Measurements from ENCODE around the gene CDH13.

Gene CDH13

GRCh38 chr16:82694239-82694874, 67.6 kb downstream of the CDH13 start:
- DNase-seq (ENCODE audit: low read depth, low spot score) = no peak

- DNase-seq (ENCODE audit: low read depth, low spot score) = no peak
Observed at GRCh38 chr16:82695806-82696205, 69.0 kb downstream of the CDH13 start.

DNA sequence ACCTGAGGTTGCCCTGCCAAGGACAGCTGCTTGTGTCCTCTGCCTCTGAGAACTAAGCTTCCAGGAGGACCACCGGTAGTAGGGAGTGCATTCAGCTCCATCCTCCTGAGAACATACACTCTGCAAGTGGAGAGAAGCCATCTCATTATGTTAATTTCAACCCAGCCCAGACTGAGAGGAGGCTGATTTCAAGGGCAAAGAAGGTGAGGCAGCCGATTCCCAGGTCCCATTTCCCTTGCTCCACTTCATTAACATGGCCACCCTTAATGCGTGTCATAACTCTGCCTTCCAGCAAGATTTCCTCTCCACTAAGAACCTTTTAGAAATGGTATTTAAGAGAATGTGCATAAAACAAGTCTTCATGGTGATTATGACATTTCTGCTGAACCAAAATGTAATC, 72.5 kb downstream of the CDH13 start:
- no peak for DNase-seq (ENCODE audit: low read depth, low spot score)

DNA sequence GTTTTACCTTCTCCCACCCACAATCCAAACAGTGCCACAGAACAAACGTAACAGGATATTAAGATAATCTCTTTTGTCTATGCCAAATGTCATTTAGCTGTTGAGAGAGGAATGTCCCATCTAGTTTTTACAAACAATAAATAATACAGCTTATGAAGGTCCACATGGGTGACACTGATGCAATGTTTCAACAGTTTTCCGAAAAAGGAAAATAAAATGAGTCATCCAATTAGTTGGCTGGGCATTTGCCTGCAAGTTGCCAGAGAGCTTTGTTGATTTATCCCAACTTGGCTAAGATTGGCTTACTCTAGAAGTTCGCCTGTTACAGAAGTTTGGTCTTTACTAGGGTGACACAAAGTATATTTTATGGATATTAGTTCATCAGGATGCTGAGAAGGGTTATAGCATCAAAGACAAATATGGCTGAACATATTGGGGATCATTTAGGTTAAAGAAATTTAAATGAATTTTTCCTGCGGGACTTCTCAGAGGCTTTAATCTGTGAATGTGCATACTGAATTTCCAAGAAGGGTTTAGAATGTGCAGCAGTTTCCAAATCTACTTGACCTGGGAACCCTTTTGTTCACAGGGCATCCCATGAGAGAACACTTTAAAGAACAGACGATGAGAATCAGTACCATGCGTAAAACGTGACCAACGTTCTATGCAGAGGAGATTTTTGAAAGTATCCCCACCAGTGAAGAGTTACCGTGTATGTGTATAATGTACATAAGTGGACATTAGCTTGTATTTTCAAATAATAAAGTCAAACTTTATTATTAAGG, 73.1 kb downstream of the CDH13 start:
- no peak for DNase-seq (ENCODE audit: low read depth, low spot score)

- DNase-seq (ENCODE audit: low read depth, low spot score) = no peak
Observed at GRCh38 chr16:82700541-82701235, 73.9 kb downstream of the CDH13 start.

DNA sequence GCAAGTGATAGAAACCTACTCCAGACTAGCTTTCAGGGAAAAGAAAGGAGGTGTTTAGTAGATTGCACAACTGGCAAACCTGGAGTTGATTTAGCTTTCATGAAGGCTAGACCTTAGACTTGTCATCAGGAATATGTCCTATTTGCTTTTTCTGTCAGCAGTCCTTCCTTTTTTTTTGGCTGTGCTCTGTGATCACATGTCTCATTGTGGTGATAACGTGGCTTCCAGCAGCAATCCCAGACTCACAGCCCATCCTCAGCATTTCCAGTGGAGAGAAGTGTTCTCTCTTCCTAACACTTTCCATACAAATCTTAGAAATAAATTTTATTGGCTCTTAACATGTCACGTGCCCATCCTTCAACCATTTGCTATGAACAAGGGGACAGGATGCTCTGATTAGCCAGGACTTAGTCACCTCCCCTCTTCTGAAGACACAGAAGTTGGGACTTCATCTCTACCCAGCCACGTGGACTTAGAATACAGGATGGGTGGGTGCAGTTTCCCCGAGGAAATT, 74.7 kb downstream of the CDH13 start:
- DNase-seq (ENCODE audit: low read depth, low spot score) = no peak

GRCh38 chr16:82703161-82703560, 76.4 kb downstream of the CDH13 start:
- DNase-seq (ENCODE audit: low read depth, low spot score) = no peak

DNA sequence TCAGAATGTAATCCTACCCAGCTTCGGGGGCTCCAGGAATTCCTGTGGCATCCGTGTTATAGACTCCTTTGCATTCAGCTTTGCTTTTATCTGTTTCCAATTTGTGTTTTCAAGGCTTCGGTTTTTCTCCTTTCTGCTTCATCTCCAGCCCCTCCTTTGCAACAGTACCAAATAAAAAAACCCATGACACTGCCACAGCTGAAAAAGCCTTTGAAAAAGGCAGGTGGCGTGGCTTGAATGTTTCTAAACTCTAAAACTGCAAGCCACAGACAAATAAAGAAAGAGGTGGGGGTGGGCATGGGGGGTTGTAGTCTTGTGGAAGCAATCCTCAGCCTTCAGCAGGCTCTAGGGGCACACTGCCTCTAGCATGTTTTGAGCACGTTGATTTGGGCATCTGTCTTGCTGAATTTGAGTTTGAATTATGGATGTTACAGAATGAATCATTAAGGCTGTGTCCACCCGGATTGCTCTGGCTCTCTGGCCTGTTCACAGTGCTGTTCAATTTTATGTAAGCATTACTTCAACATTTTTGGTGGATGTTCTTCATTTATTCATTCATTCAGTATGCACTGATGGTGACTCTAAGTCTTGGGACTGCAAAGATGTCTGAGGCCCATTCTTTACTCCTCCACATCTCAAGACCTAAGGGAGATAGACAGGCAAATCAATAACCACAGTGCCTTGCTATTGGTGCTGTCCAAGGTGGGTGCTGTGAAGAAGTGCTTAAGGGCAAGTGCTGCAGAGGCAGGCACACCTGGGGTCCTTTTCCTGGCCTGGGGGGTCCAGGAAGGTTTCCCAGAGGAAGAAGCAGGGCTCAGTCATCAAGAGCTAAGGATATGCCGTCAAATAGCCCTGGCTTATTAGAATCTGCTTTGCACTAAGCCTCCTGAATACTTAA, 77.4 kb downstream of the CDH13 start:
- DNase-seq (ENCODE audit: low read depth, low spot score) = no peak

DNA sequence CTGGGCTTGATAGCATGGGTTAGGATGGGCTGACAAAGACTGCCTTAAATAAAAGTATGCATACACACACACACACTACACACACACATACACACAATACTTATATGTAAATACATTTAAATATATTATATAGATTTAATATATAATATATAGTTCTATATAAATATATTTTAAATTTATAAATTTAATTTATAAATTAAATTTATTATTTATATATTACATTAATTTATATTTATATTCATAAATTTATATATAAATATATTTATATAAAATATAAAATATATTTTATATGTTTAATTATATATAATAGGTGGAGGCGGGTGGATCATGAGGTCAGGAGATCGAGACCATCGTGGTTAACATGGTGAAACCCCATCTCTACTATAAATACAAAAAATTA, 83.2 kb downstream of the CDH13 start:
- no peak for DNase-seq (ENCODE audit: low read depth, low spot score)

DNA sequence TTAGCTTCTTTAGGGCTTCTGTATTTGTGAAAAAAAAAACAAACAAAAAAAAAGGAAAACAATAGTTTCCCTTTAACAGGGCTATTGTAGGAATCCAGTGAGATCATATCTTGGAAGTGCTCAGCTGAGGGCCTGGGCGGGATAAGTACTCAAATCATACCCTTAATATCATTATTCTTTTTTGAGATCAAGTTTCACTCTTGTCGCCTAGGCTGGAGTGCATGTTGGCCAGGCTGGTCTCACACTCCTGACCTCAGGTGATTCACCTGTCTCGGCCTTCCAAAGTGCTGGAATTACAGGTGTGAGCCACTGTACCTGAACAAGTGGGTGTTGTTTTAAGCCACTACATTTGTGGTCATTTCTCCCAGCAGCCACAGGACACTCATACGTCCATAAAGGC, 87.0 kb downstream of the CDH13 start:
- DNase-seq (ENCODE audit: low read depth, low spot score) = no peak

GRCh38 chr16:82715160-82715559, 88.4 kb downstream of the CDH13 start:
- DNase-seq (ENCODE audit: low read depth, low spot score) = no peak

GRCh38 chr16:82715833-82716232, 89.1 kb downstream of the CDH13 start:
- no peak for DNase-seq (ENCODE audit: low read depth, low spot score)

DNA sequence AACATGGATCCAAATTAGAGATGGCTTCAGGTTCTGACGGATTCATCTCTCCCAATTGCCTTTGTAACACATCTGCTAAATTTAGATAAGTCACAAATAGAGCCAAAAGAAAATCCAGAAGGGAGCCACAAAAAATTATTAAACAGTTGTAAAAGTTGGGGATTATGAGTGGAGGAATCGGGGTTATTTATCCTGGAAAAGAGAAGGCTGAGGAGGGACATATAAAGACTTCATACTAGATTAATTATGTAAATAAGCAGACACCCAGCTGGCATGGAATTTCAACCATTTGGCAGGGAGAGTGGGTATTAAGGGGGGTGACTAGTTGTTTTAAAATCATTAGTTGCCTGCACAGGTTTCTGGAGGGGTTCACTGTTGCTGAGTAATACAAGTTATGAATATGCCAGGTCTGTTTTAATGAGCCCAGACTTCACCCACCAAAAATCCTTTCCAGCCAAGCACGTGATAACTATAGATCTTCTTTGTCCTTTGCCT, 89.6 kb downstream of the CDH13 start:
- DNase-seq (ENCODE audit: low read depth, low spot score) = no peak

DNA sequence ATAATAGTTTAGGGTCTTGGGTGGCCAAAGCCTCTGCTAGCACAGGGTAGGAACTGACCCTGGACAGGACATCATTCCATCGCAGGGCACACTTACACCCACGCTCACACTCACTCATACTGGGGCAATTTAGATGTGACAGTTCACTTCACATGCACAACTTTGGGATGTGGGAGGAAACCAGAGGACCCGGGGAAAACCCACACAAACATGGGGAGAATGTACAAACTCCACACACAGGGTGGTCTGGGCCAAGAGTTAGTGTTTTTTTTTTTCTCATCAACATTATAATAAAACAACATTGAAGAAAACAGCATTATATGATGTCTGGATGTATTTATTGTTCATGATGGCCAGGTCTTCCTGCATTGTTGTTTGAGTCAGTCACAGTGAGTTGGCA, 93.6 kb downstream of the CDH13 start:
- DNase-seq (ENCODE audit: low read depth, low spot score) = no peak

GRCh38 chr16:82726306-82726705, 99.5 kb downstream of the CDH13 start:
- no peak for DNase-seq (ENCODE audit: low read depth, low spot score)

DNA sequence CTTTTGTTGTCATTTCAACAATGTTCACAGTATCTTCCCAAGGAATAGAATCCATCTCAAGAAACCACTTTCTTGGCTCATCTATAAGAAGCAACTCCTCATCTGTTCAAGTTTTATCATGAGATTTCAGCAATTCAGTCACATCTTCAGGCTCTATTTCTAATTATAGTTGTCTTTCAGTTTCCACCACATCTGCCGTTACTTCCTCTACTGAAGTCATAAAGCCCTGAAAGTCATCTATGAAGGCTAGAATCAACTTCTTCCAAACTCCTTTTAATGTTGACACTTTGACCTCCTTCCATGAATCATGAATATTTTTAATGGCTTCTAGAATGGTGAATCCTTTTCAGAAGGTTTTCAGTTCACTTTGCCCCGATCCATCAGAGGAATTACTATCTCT, 102.1 kb downstream of the CDH13 start:
- no peak for DNase-seq (ENCODE audit: low read depth, low spot score)

GRCh38 chr16:82730901-82731300, 104.1 kb downstream of the CDH13 start:
- DNase-seq (ENCODE audit: low read depth, low spot score) = no peak

DNA sequence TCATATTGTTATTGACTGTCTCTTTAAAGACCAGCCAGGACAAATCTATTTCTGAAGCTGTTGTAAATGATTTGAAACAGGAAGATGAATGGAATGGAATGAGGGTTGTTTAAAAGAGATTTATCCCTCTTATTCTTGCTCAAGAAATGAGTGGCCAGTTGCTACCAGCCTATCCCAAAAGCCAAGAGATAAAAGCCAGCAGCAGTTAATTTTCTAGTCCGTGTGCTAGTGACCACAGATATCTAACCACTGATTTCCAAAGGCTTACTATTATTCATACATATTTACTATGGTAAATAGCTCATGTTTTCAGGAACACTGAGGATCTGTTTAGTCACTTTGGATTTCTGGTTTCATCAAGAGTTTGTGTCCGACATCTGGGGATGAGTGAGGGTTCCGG, 105.7 kb downstream of the CDH13 start:
- DNase-seq (ENCODE audit: low read depth, low spot score) = no peak

DNA sequence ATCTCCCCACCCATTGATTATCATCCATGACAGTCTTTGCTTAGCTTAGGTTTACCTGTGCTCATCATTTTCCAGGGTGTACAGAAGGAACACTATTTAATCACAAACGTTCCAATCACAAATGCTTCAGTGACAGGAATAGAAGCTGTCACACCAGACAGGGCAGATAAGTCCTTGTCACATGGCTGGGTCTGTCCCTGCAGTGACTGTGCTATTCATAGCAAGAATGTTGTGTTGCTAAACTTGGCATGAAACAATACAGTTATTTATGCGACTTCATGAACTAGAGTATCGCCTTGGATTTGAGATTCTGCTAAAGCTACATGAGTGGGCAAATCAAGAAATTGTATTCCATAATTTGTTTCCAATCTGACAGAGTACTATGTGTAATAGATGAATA, 108.4 kb downstream of the CDH13 start:
- DNase-seq (ENCODE audit: low read depth, low spot score) = no peak

- DNase-seq (ENCODE audit: low read depth, low spot score) = no peak
Observed at GRCh38 chr16:82735673-82736091, 108.9 kb downstream of the CDH13 start.

DNA sequence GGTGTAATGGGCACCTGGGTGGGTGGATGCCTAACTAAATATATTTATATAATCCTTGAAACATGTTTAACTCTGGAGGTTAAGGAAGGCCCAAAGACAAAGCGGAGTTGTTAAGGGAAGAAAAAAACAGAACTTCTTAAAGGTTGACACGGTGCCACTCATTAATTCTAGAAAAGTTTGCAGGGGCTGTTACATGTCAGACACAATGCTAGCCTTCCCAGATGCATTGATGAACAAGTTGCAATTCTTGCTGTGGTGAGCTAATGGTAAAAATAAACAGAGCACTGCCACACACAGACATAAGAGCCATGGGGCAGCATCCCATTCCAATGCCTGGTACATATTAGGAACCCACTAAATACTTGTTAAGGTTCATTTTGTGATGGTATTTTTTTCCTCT, 109.5 kb downstream of the CDH13 start:
- DNase-seq (ENCODE audit: low read depth, low spot score) = no peak
